ENCODE measurements around the gene SIPA1L2. TPM values are rescaled to one million over a fixed set of nuclear protein-coding genes. Genes with fewer than 3 reads are reported as not detected.

Gene SIPA1L2
- total and polyA plus RNA-seq, 2 of the 4 experiments (the other 2 are of a cell fraction) = 7.1 to 13.4 TPM

DNA sequence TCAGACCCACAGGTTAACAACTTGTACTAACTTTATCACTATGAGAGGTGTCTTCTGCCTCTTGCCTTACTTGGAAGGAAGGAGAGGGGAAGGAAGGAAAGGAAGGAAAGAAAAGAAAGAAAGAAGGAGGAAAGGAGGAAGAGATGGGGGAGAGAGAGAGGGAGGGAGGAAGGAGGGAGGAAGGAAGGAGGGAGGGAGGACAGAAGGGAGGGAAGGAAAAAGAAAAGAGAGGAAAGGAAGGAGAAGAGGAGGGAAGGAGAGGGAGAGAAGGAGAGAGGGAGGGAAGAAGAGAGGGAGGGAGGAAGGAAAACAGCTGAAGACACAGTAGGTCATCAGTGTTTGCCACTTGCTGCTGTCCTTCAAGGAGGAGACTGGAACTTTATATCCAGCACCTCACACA is 5.3 kb upstream of the SIPA1L2 start:
- Histone ChIP-seq H3K18ac (ENCODE audit: low read depth, low read length) (peak overlapping the region; percentile 52; the same call in 1 of the 2 replicates), H3K9ac (ENCODE audit: low read depth, low read length) (no peak overlapping the region), H2BK15ac (ENCODE audit: low read depth, low read length) (peak overlapping the region; percentile 48; the same call in 1 of the 3 replicates), H3K56ac (ENCODE audit: extremely low read depth, insufficient read depth, low read length) (no peak overlapping the region), H3K9me1 (ENCODE audit: insufficient read depth, low read length) (no peaks in the 10 kb centered on the region), H4K91ac (ENCODE audit: insufficient read depth, low read depth, low read length) (no peak overlapping the region), H2BK20ac (ENCODE audit: low read depth, low read length) (no peak overlapping the region), H4K20me1 (ENCODE audit: insufficient read depth, low read length) (no peaks in the 10 kb centered on the region), H3K4me3 (ENCODE audit: insufficient read depth, low read depth, low read length) (no peak overlapping the region), H3K27ac (ENCODE audit: insufficient read depth, low read length) (no peak overlapping the region), H2AFZ (replicated peaks; ENCODE audit: low read length, poor library complexity) (no peak overlapping the region), H2BK5ac (ENCODE audit: low read depth, low read length, poor library complexity, severe bottlenecking) (no peak overlapping the region), H3K4me1 (ENCODE audit: control insufficient read depth, insufficient read depth, low read length) (no peaks in the 10 kb centered on the region), H3K14ac (replicated peaks; ENCODE audit: low read depth, low read length) (no peak overlapping the region), H2AK9ac (replicated peaks; ENCODE audit: low read depth, low read length, poor library complexity) (no peak overlapping the region), H3K27me3 (ENCODE audit: control insufficient read depth, insufficient read depth, low read length) (peaks cover 12% of the 10 kb centered on the region), H3K9me3 (ENCODE audit: control insufficient read depth, insufficient read depth, low read length) (no peaks in the 10 kb centered on the region), H3K79me1 (ENCODE audit: low read depth in 1 of 2, low read length in 2 of 2) (no peaks in the 10 kb centered on the region), H4K8ac (ENCODE audit: low read depth in 2 of 2, low read length in 2 of 2) (no peak overlapping the region), H4K5ac (ENCODE audit: low read depth, low read length) (no peak overlapping the region), H2AK5ac (ENCODE audit: low read depth, low read length) (peak overlapping the region; percentile 32), H3K4me2 (ENCODE audit: low read depth, low read length) (no peak overlapping the region), H3K23ac (ENCODE audit: low read depth, low read length) (no peak overlapping the region), H2BK120ac (ENCODE audit: low read depth, low read length) (no peak overlapping the region), H3K36me3 (ENCODE audit: control insufficient read depth, insufficient read depth, low read length) (no peaks in the 10 kb centered on the region), H3K4ac (ENCODE audit: low read depth, low read length) (no peak overlapping the region; the same call in 1 of the 2 replicates)
- TF ChIP-seq BHLHE40 (IDR thresholded peaks at IDR 0.05; ENCODE audit: low read depth, low read length) (no peak), MAZ (IDR thresholded peaks at IDR 0.05; ENCODE audit: borderline replicate concordance, low read depth, low read length) (no peak), RCOR1 (IDR thresholded peaks at IDR 0.05; ENCODE audit: insufficient replicate concordance, low read length) (no peak), CEBPB (IDR thresholded peaks at IDR 0.05; ENCODE audit: low read depth, low read length) (no peak), MXI1 (IDR thresholded peaks at IDR 0.05; ENCODE audit: borderline replicate concordance, low read depth, low read length) (no peak), RAD21 (IDR thresholded peaks at IDR 0.05; ENCODE audit: low read length) (no peak), MAFK (IDR thresholded peaks at IDR 0.05; ENCODE audit: low read depth, low read length) (no peak)
- TF ChIP-seq, protein P1, sequence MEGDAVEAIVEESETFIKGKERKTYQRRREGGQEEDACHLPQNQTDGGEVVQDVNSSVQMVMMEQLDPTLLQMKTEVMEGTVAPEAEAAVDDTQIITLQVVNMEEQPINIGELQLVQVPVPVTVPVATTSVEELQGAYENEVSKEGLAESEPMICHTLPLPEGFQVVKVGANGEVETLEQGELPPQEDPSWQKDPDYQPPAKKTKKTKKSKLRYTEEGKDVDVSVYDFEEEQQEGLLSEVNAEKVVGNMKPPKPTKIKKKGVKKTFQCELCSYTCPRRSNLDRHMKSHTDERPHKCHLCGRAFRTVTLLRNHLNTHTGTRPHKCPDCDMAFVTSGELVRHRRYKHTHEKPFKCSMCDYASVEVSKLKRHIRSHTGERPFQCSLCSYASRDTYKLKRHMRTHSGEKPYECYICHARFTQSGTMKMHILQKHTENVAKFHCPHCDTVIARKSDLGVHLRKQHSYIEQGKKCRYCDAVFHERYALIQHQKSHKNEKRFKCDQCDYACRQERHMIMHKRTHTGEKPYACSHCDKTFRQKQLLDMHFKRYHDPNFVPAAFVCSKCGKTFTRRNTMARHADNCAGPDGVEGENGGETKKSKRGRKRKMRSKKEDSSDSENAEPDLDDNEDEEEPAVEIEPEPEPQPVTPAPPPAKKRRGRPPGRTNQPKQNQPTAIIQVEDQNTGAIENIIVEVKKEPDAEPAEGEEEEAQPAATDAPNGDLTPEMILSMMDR (conservative IDR thresholded peaks at IDR 0.05; ENCODE audit: low read depth, low read length) = no peak
- ATAC-seq (ENCODE audit: low read depth) (no peak), DNase-seq (no peak)
- POLR2A ChIA-PET (ENCODE audit: unreplicated experiment) = no interaction called here
- CTCF ChIA-PET = interaction anchor here (0.7 to 0.8 kb wide), 2 partner anchors 168 to 586 kb away, joined by 3 to 4 read pairs; no protein-coding TSS in a partner anchor
- intact Hi-C loops (cut with micrococcal nuclease) = loop anchor here (1.0 to 10.0 kb wide), 5 partner anchors 157 to 657 kb away; no protein-coding TSS in a partner anchor
- in situ Hi-C loops (cut with MboI; ENCODE audit: low sequenced_read_pairs) = loop anchor here (10.0 to 25.0 kb wide), 2 partner anchors 310 to 473 kb away; no protein-coding TSS in a partner anchor
- BruUV-seq (replicated peaks) = no TSS peak
- dilution Hi-C loops (cut with HindIII; ENCODE audit: low sequenced_read_pairs, unreplicated experiment) = no loop called here

All from IMR-90 (cell line).